ENCODE data around the gene RGS16. TPM values are rescaled to one million over a fixed set of nuclear protein-coding genes. Genes with fewer than 3 reads are reported as not detected.

RGS16 gene
- total RNA-seq, 1 experiment from 2014 or later, result 0.91 TPM

DNA sequence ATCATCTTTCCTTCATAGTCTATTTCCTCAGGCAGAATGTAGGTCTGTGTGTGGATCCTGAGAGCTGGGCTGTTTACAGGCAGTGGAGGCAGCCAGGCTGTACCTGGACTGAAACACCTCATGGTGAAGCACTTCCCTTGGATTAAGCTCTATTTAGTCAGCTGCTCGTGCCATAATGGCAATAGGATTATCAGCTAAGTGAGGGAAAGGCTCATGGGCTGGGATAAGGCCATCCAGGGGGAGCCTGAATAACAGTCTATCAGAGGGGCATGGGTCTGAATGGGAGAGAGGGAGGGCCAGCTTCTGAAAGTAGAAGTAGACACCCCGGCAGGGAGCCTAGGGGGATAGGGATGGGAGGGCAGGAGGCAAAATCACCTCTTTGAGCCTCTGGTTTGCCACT is 23.5 kb downstream of the RGS16 start:
- no peak for DNase-seq (ENCODE audit: low read depth)

DNA sequence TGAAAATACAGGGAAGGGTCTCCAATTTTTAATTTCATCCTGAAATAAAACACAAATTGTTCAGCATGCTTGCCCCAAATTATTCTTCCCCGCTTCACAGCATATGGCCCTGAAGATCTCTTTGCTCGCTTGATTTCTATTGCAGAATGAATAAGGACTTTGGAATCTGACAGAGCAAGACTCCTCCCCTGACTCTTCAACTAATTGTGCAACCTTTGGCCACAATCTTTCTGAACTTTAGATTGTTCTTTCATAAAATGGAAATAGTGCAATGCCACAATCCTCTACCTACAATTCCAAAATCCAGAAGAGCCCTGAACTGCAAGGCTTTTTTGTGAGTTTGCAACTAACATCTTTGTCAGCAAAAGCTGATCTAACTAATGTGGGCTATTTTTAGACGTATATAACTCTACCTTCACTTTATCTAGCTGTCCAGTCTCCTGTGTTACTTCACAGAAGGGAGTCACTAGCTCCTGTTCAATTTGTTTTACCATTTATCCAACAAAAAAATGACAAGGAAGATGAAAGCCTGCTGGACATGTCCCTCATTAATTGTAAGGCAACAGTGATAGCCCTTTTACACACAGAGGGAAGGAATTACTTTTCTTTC is 28.5 kb downstream of the RGS16 start:
- DNase-seq (ENCODE audit: low read depth), result peak; percentile 19

DNA sequence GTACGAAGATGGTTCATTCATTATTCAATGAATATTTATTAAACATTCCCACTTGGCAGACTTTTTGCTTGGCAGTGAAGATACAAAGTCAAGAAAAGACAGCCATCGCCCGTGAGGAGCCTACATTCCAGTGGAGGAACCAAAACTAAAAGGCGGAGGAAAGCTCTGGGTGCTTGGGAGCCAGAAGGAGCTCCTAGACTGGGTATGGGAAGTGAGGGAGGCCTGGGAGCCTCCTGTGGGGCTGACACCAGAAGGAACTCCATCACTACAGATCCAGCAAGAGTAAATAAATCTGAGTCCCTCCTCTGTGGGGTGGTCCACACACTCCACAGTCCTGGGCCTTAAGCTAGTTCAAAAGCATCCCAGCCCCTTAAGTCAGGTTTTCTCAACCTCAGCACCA is 30.0 kb downstream of the RGS16 start:
- DNase-seq (ENCODE audit: low read depth), result no peak

DNA sequence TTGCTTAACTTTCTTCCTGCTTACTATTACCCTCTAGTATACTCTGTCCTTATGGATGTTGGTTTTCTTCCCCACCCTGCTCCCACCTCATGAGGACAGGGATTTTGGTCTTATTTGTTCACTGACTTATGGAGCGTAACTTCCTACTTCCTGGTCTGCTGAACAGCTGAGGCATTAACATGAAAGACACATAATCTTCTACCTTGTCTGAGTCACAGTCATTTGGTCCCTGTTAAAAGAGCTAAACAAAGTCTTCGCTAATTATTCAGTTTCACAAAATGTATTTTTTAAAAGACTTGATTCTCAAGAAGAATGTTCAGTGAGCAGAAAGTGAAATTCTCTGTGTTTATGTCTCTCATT is 33.6 kb downstream of the RGS16 start:
- DNase-seq (ENCODE audit: low read depth), result no peak

DNA sequence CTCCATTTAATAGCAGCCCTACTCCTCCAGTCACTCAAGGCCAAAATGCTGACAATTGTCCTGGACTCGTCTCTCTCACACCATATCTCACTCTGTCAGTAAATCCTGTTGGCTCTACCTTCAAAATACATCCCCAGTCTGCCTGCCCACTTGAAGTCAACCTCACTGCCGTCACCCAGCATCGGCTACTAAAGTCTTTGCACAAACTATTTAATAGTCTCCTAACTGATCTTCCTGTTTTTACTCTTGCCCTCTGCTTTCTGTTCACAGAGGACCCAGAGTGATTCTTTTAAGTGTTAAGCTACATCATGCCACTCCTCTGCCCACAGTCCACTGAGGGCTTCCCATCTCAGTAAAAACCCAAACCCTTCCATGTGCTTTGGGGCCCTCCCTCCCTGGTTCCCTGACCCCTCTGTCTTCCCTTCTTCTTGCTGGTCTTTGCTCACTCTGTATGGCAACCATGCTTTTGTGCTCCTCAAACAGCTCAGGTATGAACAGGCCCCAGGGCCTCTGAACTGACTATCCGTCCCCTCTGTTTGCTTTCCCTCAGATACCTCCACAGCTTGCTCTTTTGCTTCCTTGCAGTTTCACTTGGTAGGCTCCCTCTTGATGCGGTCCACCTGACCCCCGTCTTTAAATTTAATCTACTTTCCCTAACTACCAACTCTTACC is 34.1 kb downstream of the RGS16 start:
- no peak for DNase-seq (ENCODE audit: low read depth)

DNA sequence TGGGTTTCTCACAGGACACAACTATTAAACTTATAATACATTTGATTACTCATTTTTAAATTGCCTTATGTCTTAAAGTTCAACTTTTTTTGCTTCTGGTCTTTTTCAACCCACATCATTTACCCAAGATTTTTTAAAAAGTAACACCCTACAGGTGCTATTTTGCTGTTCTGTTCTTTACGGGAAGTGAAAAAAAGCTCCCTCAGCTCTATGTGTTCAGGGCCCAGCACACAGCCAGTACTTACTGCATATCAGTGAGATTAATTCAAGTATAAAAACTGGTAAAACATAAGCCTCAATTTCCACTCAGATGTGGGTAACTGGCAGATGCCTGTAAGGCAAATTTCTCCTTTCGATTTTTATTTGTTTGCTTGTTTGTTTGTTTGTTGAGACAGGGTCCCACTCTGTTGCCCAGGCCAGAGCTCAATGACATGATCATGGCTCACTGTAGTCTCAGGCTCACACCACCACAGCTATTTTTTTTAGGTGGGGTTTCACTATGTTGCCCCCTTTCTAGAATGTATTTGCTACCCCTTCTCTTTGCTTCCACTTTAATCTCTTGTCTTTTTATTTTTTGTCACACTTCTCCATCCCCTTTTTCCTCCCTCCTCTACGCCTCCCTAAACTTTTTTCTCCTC is 35.4 kb downstream of the RGS16 start:
- no peak for DNase-seq (ENCODE audit: low read depth)

DNA sequence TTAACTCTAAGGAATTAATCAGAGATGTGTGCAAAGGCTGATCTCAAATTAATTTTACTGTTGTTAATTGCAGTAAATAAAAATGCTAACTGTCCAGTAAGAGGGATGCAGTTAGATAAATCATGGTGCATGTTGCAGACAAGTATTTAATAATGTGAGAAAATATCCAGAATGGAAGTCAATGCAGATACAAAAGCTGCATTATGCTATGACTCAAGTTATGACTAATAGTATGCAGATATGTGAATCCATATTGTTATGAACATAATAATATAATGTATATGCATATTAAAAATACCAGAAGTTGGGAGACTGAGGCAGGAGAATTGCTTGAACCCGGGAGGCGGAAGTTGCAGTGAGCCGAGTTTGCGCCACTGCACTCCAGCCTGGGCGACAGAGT is 36.6 kb downstream of the RGS16 start:
- DNase-seq (ENCODE audit: low read depth), result no peak

DNA sequence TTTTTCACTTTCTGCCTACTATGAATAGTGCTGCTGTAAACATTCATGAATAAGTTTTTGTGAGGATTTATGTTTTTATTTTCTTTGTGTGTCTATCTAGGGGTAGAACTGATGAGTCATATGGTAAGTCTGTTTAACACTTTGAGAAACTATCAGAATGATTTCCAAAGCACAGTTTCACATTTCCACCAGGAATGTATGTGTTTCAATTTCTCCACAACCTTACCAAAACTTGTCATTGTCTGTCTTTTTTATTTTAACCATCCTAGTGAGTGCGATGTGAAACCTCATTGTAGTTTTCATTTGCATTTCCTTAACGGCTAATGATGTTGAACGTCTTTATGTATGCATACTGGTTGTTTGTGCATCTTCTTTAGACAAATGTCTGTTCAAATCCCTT is 38.7 kb downstream of the RGS16 start:
- DNase-seq (ENCODE audit: low read depth), result no peak

DNA sequence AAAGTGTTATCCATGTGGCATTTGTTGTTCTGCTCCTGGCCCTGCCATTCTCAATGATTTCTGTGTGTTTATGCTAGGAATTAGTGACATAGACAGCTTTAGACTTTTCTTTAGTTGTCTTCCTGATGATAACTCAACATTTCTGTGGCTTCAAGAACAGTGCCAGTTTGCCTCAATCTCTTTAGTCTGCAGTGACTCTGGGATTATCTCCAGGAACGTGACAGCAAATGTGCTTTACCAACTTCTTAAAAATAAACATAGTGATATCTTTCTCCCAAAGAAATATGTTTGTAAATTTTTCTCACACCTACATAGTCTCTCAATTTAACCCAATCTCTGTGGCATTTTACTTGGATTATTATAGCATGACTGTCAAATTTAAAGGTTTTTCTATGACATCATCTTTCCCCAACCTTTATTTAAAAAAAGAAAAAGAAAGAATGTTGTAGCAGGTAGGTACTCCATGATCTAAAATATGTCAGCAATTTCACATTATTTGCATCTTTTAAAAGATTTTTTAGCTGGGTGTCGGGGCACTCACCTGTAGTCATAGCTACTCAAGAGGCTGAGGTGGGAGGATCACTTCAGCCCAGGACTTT is 39.7 kb downstream of the RGS16 start:
- DNase-seq (ENCODE audit: low read depth), result no peak

DNA sequence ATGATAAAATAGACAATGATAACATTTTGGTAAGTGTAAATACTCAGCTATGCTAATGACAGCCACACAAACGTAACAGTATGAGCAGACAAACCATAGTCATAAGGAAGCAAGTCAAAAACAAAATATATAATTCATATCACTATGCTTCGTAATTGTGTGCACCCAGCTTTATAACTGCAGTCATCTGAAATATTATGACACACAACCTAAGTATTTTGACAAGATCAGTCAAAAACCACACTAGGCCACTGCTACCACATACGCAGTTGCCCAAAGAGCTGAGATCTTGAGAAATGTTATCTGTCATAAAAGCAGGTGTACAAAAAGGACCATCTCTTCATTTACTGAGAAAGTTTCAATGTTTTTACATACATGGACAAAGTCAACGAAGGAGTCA is 41.1 kb downstream of the RGS16 start:
- no peak for DNase-seq (ENCODE audit: low read depth)

DNA sequence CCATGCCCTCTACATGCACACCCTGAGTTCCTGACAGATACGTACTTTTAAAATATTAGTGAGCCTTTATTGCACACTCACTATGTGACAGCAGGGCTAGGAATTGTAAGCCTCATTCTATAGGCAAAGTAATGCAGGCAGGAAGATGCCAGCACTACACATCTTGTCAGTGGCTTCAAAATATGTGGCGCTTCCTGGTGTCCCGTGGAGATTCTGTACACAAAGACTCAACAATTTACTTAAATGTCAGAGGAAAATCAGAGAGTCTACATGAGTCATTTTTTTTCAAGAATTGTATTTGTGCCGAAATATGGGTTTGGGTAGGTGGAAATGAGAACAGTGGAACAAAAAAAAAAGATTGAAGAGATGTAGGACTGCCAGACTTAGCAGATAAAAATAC is 42.7 kb downstream of the RGS16 start:
- DNase-seq (ENCODE audit: low read depth), result no peak

DNA sequence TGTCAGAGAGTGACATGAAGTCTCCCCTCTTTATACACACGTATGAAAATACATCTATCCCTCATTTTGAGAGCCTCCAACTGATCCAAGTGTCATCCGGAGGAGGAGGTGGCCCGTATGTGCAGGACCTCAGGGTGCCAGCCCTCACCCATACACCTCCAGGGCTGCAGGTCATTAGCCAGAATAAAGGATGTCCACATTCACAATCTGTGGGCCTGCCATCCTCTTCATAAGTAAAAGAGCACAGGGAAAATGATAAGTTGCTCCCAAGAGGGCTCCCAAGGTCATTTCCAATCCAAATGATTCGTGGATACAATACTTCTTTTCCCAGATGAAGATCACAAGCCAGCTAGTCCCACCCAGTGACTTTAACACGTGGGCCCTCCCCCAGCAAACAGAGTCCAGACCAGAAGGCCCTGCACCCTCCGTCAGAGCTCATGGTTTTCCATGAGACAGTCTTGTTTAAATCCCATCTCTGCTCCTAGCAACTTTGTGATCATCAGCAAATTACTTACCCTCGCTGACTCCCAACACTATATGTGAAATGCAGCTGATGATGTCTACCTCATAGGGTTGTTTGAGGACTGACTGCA is 43.7 kb downstream of the RGS16 start:
- DNase-seq (ENCODE audit: low read depth), result no peak

DNA sequence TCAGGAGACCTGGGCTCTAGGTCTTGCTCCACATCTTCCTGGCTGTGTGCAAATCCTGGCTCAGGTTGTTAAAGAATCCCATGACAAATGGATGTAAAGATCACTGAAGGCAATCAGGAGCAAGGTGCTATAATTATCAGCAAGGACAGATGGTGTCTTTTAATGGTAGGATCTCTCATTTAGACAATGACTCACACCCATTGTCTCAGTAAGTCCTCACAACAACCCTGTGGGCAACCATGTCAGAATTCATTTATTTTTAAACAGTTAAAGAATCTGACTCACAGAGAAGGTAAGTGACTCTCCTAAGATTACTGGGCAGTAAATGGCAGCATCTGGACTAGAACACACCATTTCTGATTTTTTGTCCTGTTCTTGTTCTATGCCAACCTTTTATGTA is 47.9 kb downstream of the RGS16 start:
- peak; percentile 29 for DNase-seq (ENCODE audit: low read depth)

DNA sequence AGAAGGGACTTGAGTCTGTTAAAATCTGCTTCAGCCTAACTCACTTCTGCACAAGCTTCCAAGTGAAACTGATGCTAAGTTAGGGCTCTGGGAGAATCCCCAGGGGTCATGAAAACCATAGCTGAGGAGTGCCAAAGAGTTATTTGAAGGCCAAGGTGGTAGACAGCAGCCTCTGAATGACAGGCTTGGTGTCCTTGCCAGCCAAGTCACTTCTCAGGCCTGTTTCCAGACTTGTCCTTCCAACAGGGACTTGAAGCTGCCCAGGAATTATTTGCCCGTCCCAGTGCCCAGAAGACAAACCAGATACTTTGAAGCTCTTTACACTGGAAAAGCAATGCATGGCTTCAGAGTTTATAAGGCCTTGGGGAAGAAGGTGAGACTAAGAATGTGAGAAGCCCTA is 48.7 kb downstream of the RGS16 start:
- DNase-seq (ENCODE audit: low read depth), result no peak

DNA sequence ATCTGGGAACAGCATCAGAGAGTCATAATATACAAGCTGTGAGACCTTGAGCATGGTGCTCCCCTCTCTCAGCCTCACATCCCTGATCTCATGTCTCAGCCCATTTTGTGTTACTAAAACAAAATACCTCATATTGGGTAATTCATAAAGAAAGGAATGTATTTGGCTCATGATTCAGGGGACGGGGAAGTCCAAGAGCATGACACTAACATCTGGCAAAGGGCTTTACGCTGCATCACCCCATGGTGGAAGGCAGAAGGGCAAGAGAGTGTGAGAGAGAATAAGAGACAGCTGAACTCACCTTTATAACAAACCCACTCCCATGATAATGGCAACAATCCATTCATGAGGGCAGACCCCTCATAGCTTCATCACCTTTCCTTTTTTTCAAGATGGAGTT is 51.7 kb downstream of the RGS16 start:
- DNase-seq (ENCODE audit: low read depth), result no peak

DNA sequence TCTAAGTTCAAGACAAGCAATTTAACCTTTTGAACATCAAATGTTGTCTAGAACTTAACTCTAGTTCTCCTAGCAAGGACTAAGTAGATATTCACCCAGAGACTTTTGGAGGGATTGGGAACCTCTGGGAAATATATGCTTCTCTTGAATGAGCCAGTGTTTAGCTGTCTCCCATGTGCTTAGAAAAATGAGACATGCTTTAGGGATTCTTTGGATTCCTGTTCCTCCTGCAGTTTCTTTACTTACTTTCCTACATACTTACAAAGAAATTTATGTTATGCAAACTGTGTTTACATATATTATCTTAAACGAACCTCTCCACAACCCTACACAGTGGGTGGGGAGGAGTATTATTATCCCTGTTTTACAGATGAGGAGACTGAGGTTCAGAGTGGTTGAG is 54.4 kb downstream of the RGS16 start:
- DNase-seq (ENCODE audit: low read depth), result no peak

DNA sequence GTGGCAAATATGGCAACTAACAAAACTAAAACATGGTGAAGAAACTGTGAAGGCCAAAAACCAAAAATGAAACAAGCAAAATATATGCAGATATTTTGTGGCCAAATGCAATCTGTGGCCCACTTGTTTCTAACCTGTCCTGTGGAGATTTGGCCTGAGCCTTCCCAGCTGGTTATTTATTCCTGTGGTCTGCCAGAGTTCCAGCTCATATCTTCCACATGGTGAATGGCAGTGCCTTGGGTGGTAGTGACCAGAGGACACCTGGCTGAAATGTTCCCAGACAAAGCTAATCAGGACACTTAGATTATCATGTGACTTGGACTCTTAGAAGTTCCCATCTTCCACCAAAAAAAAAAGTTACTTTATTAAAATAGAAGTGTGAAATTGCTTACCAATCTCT is 54.8 kb downstream of the RGS16 start:
- DNase-seq (ENCODE audit: low read depth), result no peak

Other genes starting within 250 kb of the RGS16 start
- 94.2 and 114 TPM in 2 replicates for gene GLUL, start 212.6 kb downstream of the RGS16 start, total RNA-seq (2014; rRNA removed; shearing (Covaris generic))
- not detected in 2 replicates for gene TEDDM1, start 203.7 kb downstream of the RGS16 start, total RNA-seq (2014; rRNA removed; shearing (Covaris generic))
- not detected in 2 replicates for gene RGSL1, start 154.2 kb downstream of the RGS16 start, total RNA-seq (2014; rRNA removed; shearing (Covaris generic))
- 5.6 and 6.5 TPM in 2 replicates for gene RNASEL, start 15.1 kb downstream of the RGS16 start, total RNA-seq (2014; rRNA removed; shearing (Covaris generic))
- not detected in 2 replicates for gene RGS8, start 80.2 kb upstream of the RGS16 start, total RNA-seq (2014; rRNA removed; shearing (Covaris generic))
- 2.8 and 4.1 TPM in 2 replicates for gene NPL, start 185.4 kb upstream of the RGS16 start, total RNA-seq (2014; rRNA removed; shearing (Covaris generic))
- 190 and 197 TPM in 2 replicates for gene DHX9, start 235.0 kb upstream of the RGS16 start, total RNA-seq (2014; rRNA removed; shearing (Covaris generic))

Measured in Daoy (cell line).